CD4-positive, alpha-beta T cell (primary cell): ENCODE results near the gene C3orf49. TPM values are rescaled to one million over a fixed set of nuclear protein-coding genes. Genes with fewer than 3 reads are reported as not detected.

Source experiments
- ATAC-seq: fragments of 200-7000 bp; cut with Tn5 transposase; one replicate; pipeline ENCODE4 v1.10.0; 2022; ENCODE audit warnings: mild to moderate bottlenecking; ENCODE audit not compliant: poor library complexity
- CTCF ChIA-PET: fragments of 350-600 bp; sonication (Branson Sonifier 250); formaldehyde crosslinking; loops from one replicate; lab custom pipeline; 2021; ENCODE audit warnings: antibody characterized with exemption, inconsistent platforms; lab: Charles Lee
- POLR2A ChIA-PET: fragments of 350-600 bp; sonication (Branson Sonifier 250); formaldehyde crosslinking; loops from one replicate; lab custom pipeline; 2021; ENCODE audit warnings: antibody characterized with exemption, inconsistent platforms; lab: Charles Lee
- DNase-seq, 14 experiments: peaks; one replicate each; pipeline ENCODE4 v3.0.0-alpha.2; 2013 to 2020; ENCODE audit warnings: mixed read lengths in 2 of 14
- H3K27ac ChIP-seq, 2 donors: one replicate each; pipeline versions ENCODE4 v1.5.1 to v1.7.0; 2013; ENCODE audit warnings: low read length in 2 of 2, low read depth in 1 of 2, mild to moderate bottlenecking in 1 of 2
- H3K27me3 ChIP-seq, 2 experiments: 1 replicate in 1 of 2; 2 replicates in 1 of 2; pipeline versions ENCODE4 v1.6.1 to v1.7.0; 2013; ENCODE audit warnings: low read length in 2 of 2, control low read depth in 1 of 2, mild to moderate bottlenecking in 1 of 2, moderate library complexity in 1 of 2; ENCODE audit not compliant: insufficient read depth in 2 of 2, control insufficient read depth in 1 of 2
- H3K36me3 ChIP-seq: one replicate; pipeline ENCODE4 v1.6.1; 2013; ENCODE audit warnings: low read length, control low read depth; ENCODE audit not compliant: insufficient read depth
- H3K4me1 ChIP-seq: one replicate; pipeline ENCODE4 v1.6.1; 2013; ENCODE audit warnings: low read length, control low read depth; ENCODE audit not compliant: insufficient read depth
- H3K4me3 ChIP-seq: one replicate; pipeline ENCODE4 v1.5.1; 2013; ENCODE audit warnings: mild to moderate bottlenecking, low read length, moderate library complexity
- H3K9me3 ChIP-seq, 2 experiments: 1 replicate in 1 of 2; 2 replicates in 1 of 2; pipeline versions ENCODE4 v1.6.1 to v1.7.0; 2013; ENCODE audit warnings: low read length in 2 of 2, mild to moderate bottlenecking in 2 of 2, control low read depth in 1 of 2, moderate library complexity in 1 of 2; ENCODE audit not compliant: control insufficient read depth in 1 of 2, insufficient read depth in 1 of 2
- H3K27ac Mint-ChIP-seq: one replicate; pipeline ENCODE4 v1.8.0; 2020; ENCODE audit warnings: mixed read lengths
- H3K27me3 Mint-ChIP-seq: one replicate; pipeline ENCODE4 v1.8.0; 2021; ENCODE audit warnings: mixed read lengths
- H3K36me3 Mint-ChIP-seq: one replicate; pipeline ENCODE4 v1.8.0; 2021; ENCODE audit warnings: low read depth, mixed read lengths
- H3K4me1 Mint-ChIP-seq: one replicate; pipeline ENCODE4 v1.8.0; 2021; ENCODE audit warnings: low read depth, mixed read lengths
- H3K4me3 Mint-ChIP-seq: one replicate; pipeline ENCODE4 v1.8.0; 2020; ENCODE audit warnings: mild to moderate bottlenecking, mixed read lengths
- H3K9me3 Mint-ChIP-seq: one replicate; pipeline ENCODE4 v1.8.0; 2020; ENCODE audit warnings: mixed read lengths
- CTCF ChIP-seq: fragments of 200-600 bp; IDR thresholded peaks from one replicate; pipeline ENCODE4 v1.8.0; 2022; ENCODE audit warnings: antibody characterized with exemption, mild to moderate bottlenecking
- intact Hi-C, 2 experiments: fragments of 100-400 bp; cut with DNase I in 1 of 2; cut with micrococcal nuclease in 1 of 2; formaldehyde crosslinking; loops; one replicate each; pipeline versions ENCODE4 v1.15.1 to v1.9.0; 2023 to 2025; cut with DNase I, micrococcal nuclease
- total RNA-seq, 174 experiments: library from RNA in 2 of 174; stranded (reverse) in 2 of 174; gene quantifications; one replicate each; pipeline ENCODE4 v1.2.3 and lab custom pipeline; 2021 to 2026

Gene C3orf49
- total RNA-seq, 2 experiments from 2014 or later: not detected

DNA sequence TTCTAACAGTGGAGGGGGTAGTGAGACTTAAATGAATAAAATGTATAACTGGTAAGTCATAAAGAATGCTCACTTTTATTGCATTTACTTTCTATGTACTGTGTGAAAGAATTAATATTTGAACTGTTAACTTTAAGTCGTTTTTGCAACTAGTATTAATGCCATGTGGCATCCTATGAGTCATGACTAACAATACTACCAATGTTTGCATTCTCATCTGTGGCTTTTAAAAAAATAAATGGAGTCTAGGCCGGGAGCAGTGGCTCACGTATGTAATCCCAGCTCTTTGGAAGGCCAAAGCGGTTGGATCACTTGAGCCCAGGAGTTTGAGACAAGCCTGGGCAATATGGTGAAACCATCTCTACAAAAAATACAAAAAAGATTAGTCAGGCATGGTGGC is 5.2 kb downstream of the C3orf49 start:
- no peaks in the 10 kb centered on the region for H3K36me3 Mint-ChIP-seq
- H3K4me1 Mint-ChIP-seq: no peaks in the 10 kb centered on the region
- ChIA-PET CTCF (no interaction called here), POLR2A (no interaction called here)
- ATAC-seq (no peak), DNase-seq (no peak)
- no peak overlapping the region for H3K27ac Mint-ChIP-seq
- H3K4me3 ChIP-seq: no peak overlapping the region
- no peak for TF ChIP-seq CTCF
- no peaks in the 10 kb centered on the region for H3K36me3 ChIP-seq
- intact Hi-C loops: no loop called here
- H3K4me1 ChIP-seq: no peaks in the 10 kb centered on the region
- H3K27me3 Mint-ChIP-seq: no peaks in the 10 kb centered on the region
- H3K27me3 ChIP-seq: no peaks in the 10 kb centered on the region
- H3K9me3 ChIP-seq: no peaks in the 10 kb centered on the region
- H3K9me3 Mint-ChIP-seq: no peaks in the 10 kb centered on the region
- no peak overlapping the region for H3K27ac ChIP-seq
- H3K4me3 Mint-ChIP-seq: no peak overlapping the region

- DNase-seq (no peak), ATAC-seq (no peak)
- peaks cover 28% of the 10 kb centered on the region for H3K36me3 ChIP-seq
- ChIA-PET CTCF (no interaction called here), POLR2A (no interaction called here)
- no peaks in the 10 kb centered on the region for H3K9me3 Mint-ChIP-seq
- intact Hi-C loops: no loop called here
- H3K27ac Mint-ChIP-seq: no peak overlapping the region
- no peaks in the 10 kb centered on the region for H3K4me1 Mint-ChIP-seq
- no peaks in the 10 kb centered on the region for H3K9me3 ChIP-seq
- TF ChIP-seq CTCF: no peak
- peaks cover 52% of the 10 kb centered on the region for H3K36me3 Mint-ChIP-seq
- H3K4me3 ChIP-seq: no peak overlapping the region
- no peak overlapping the region for H3K4me3 Mint-ChIP-seq
- no peaks in the 10 kb centered on the region for H3K4me1 ChIP-seq
- no peak overlapping the region for H3K27ac ChIP-seq
- H3K27me3 Mint-ChIP-seq: no peaks in the 10 kb centered on the region
- H3K27me3 ChIP-seq: no peaks in the 10 kb centered on the region
Measured at GRCh38 chr3:63830526-63830925, 11.4 kb downstream of the C3orf49 start.

DNA sequence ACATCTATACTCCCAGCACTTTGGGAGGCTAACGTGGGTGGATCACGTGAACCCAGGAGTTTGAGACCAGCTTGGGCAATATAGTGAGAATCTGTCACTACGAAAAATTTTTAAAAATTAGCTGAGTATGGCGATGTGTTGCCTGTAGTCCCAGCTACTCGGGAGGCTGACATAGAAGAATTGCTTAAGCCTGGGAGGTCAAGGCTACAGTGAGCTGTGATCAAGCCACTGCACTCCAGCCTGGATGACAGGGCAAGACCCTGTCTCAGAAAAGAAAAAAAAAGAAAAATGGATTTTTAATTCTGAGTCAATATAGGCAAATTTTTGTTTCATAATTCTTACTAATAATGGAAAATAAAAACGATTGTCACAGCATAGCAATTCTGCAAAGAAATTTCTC is 13.3 kb downstream of the C3orf49 start:
- TF ChIP-seq CTCF: no peak
- intact Hi-C loops: no loop called here
- H3K36me3 Mint-ChIP-seq: peaks cover 66% of the 10 kb centered on the region
- H3K27me3 Mint-ChIP-seq: no peaks in the 10 kb centered on the region
- POLR2A ChIA-PET: interaction anchor here (0.6 kb wide), 1 partner anchor 63 kb away, joined by 3 read pairs; no protein-coding TSS in a partner anchor
- ATAC-seq (no peak), DNase-seq (no peak)
- CTCF ChIA-PET: no interaction called here
- no peak overlapping the region for H3K4me3 ChIP-seq
- no peaks in the 10 kb centered on the region for H3K27me3 ChIP-seq
- H3K27ac Mint-ChIP-seq: no peak overlapping the region
- H3K9me3 ChIP-seq: no peaks in the 10 kb centered on the region
- no peaks in the 10 kb centered on the region for H3K4me1 Mint-ChIP-seq
- peaks cover 28% of the 10 kb centered on the region for H3K36me3 ChIP-seq
- no peaks in the 10 kb centered on the region for H3K9me3 Mint-ChIP-seq
- H3K4me1 ChIP-seq: no peaks in the 10 kb centered on the region
- H3K4me3 Mint-ChIP-seq: no peak overlapping the region
- H3K27ac ChIP-seq: no peak overlapping the region
